NB4 (cell line): ENCODE results near the gene CHMP1A.

Experiments
- DNase-seq: peaks from one replicate; pipeline ENCODE4 v3.0.0; 2010; ENCODE audit warnings: low read depth
- H3K4me3 ChIP-seq: one replicate; pipeline ENCODE4 v1.5.1; 2011; ENCODE audit warnings: mild to moderate bottlenecking, low read depth, low read length, moderate library complexity
- MYC ChIP-seq: IDR thresholded peaks from 2 replicates; pipeline ENCODE4 v1.6.1; 2011; ENCODE audit warnings: low read depth, low read length
- POLR2A ChIP-seq: IDR thresholded peaks from 2 replicates; pipeline ENCODE4 v1.6.1; 2011; ENCODE audit warnings: mild to moderate bottlenecking; ENCODE audit not compliant: insufficient read length; ENCODE audit errors: extremely low read depth
- TF ChIP-seq, protein P1 (sequence below): IDR thresholded peaks from one replicate; pipeline ENCODE4 v1.5.1; 2012; ENCODE audit warnings: low read depth, low read length
- TF ChIP-seq, protein P2 (sequence below): IDR thresholded peaks from 2 replicates; pipeline ENCODE4 v1.6.1; 2011; ENCODE audit warnings: low read depth, low read length

The CHMP1A gene

DNA sequence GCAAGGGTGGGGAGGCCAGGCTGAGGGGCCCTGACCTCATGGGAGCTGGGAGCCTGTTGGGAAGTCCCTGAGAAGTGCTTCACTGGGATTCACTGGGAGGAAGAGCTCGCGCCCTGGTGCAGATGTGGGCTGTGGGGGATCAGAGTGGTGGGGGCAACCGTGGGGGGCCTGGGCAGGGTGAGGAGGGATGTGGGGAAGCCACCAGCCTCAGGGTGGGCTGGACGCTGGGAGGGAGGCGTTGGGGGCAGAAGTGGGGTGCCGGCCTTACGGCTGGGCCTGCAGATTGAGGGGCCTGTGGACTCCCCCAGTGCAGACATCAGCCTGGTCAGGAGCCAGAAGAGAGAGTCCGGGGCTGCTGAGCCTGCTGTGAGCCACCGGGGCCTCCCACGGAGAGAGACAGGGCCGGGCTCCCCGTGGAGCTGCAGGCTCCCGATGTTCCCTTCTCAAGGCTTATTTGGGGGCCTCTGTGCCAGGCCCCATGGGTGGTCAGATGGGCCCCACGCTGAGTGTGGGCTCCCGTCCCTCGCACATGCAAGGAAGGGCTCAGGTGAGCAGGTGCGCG lies 36.3 kb downstream of the CHMP1A start:
- H3K4me3 ChIP-seq: no peak overlapping the region
- TF ChIP-seq POLR2A (no peak), MYC (no peak)
- TF ChIP-seq, protein P1, sequence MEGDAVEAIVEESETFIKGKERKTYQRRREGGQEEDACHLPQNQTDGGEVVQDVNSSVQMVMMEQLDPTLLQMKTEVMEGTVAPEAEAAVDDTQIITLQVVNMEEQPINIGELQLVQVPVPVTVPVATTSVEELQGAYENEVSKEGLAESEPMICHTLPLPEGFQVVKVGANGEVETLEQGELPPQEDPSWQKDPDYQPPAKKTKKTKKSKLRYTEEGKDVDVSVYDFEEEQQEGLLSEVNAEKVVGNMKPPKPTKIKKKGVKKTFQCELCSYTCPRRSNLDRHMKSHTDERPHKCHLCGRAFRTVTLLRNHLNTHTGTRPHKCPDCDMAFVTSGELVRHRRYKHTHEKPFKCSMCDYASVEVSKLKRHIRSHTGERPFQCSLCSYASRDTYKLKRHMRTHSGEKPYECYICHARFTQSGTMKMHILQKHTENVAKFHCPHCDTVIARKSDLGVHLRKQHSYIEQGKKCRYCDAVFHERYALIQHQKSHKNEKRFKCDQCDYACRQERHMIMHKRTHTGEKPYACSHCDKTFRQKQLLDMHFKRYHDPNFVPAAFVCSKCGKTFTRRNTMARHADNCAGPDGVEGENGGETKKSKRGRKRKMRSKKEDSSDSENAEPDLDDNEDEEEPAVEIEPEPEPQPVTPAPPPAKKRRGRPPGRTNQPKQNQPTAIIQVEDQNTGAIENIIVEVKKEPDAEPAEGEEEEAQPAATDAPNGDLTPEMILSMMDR: no peak
- TF ChIP-seq, protein P2, sequence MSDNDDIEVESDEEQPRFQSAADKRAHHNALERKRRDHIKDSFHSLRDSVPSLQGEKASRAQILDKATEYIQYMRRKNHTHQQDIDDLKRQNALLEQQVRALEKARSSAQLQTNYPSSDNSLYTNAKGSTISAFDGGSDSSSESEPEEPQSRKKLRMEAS: no peak
- DNase-seq: no peak

DNA sequence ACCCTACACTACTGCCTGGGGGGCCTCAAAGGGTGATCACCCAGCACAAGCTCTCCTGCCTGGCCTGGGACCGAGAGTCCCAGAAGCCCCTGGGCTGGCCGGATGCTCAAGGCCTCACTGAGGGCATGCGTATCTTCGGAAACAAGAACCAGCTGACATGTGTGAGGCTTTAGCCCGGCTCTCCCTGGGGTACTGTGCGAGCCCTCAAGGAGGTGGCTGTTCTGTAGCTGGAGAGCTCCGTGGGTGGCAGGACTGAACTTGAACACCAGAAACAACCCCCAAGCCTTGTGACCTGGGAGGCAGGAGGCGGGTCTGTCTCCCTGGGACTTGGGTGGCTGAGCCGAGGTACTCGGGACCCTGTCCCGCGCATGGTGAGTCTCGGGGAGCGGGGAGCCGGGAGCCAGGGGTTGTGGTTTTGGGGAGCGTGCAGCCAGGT lies 37.1 kb downstream of the CHMP1A start:
- H3K4me3 ChIP-seq: no peak overlapping the region
- TF ChIP-seq POLR2A (no peak), MYC (no peak)
- TF ChIP-seq, protein P1: no peak
- TF ChIP-seq, protein P2: no peak
- peak; percentile 46 for DNase-seq

DNA sequence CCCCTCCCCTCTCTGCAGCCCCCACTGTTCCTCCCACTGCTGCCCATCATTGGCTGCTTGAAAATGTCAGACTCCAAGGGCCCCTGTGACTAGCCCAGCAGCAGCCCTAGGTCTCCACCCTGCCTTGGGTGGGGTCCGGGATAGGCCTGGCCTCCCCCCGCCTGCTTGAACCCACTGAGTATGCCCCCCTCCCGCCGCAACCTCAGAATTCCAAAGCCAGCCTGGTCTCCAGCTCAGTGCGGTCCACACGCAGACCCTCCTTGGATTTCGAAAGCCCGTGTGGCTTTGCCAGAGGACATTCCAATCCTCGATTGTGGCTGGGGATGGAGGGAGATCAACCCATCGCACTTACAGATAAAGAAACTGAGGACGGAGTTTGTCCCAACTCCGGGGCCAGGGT lies 37.7 kb downstream of the CHMP1A start:
- H3K4me3 ChIP-seq: no peak overlapping the region
- TF ChIP-seq, protein P1: no peak
- TF ChIP-seq, protein P2: no peak
- TF ChIP-seq POLR2A (no peak), MYC (no peak)
- no peak for DNase-seq

DNA sequence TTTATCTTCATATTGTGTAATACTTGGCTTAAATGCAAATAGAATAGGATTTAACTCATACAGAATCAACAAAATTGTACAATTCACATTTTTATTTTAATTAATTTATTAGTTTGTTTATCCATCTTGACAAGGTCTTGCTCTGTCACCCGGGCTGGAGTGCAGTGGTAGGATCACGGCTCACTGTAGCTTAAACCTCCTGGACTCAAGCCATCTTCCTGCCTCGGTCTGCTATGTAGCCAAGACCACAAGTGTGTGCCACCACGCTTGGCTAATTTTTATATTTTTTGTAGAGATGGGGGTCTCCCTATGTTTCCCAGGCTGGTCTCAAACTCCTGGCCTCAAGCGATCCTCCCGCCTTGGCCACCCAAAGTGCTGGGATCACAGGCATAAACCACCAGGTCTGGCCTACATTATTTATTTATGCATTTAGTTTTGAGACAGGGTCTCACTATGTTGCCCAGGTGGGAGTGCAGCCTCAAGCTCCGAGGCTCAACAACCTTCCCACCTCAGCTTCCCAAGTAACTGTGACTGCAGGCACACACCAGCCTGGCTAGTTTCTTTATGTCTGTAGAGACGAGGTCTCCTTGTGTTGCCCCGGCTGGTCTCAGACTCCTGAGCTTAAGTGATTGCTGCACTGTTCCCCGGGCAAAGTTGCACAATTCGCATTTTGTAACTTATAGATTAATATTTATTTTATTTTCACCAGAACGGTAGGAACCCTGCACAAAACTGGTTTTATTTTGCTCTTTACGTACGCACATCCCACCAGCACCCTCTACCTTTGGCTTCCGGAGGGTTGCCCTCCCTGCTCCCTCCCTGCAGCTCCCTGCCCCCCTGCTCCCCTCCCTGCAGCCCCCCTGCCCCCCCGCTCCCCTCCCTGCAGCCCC lies 39.2 kb downstream of the CHMP1A start:
- DNase-seq: peak; percentile 54
- no peak overlapping the region for H3K4me3 ChIP-seq
- TF ChIP-seq, protein P2: no peak
- no peak for TF ChIP-seq POLR2A
- no peak for TF ChIP-seq MYC
- TF ChIP-seq, protein P1: no peak

DNA sequence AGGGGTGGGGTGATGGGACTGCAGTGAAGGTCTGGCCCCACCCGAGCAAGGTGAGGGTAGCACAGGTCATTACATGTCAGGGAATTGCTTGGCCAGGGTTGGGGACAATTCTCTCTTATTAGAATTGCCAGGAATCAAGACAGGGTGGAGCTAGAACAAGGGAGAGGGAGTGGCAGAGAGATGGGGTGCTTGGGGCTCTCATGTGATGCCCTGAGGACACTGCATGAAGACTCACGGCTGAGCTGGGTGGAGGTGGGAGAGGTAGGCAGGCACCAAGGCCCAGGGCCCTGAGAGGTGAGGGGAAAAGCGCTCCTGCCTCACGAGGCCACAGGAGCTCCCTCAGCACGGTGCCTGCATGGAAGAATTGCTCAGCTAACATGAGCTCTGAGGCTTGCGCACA lies 40.5 kb downstream of the CHMP1A start:
- H3K4me3 ChIP-seq: no peak overlapping the region
- TF ChIP-seq MYC: no peak
- TF ChIP-seq, protein P2: no peak
- TF ChIP-seq POLR2A: no peak
- TF ChIP-seq, protein P1: no peak
- no peak for DNase-seq
